GM18867 (cell line): ENCODE results near the gene CDKL1.
"Not testable (repeated sequence)": the region's sequence is repeated elsewhere in the genome, so short reads cannot be mapped to it uniquely, and the experiment has no call there.

Experiments
- ATAC-seq: cut with Tn5 transposase; IDR thresholded peaks from one replicate; pipeline ENCODE4 v1.9.1; 2021; ENCODE audit warnings: mild to moderate bottlenecking, moderate library complexity; ENCODE audit not compliant: unreplicated experiment

CDKL1 gene

GRCh38 chr14:50388256-50388931 lies 8.3 kb downstream of the CDKL1 start:
- ATAC-seq = no peak

DNA sequence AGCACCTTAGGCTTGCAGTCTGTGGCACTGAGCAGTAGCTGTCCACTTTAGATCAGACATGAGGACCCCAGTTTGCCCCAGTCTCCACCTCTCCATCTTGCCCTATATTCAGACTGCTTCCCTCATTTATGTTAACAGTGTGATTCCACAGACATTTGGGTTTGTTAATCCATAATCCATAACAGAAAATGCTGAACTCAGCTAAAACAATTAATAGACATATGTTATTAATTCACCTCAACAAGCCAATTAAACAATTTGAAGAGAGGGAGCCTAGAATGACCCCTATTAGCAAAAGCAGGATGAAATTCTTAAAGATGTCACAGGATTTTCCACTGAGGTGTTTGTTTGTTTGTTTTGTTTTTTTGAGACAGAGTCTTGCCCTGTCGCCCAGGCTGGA lies 9.1 kb downstream of the CDKL1 start:
- no peak for ATAC-seq

- no peak for ATAC-seq
These were observed 13.0 kb downstream of the CDKL1 start for GRCh38 chr14:50383618-50384225.

DNA sequence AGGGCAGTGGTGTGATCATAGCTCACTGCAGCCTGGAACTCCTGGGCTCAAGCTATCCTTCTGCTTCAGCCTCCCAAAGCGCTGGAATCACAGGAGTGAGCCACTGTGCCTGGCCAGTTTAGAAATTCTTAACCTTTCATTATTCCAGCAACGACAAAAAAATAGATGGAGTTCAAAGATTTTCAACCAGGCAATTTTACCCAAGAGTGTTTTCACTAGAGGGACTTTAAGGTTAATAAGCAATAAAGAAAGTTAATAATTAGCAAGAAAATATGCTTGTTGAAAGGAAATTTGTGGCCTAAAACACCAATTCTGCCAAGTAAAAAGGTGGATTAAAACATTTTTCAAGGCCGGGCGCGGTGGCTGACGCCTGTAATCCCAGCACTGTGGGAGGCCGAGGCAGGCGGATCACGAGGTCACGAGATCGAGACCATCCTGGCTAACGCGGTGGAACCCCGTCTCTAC lies 14.8 kb downstream of the CDKL1 start:
- no peak for ATAC-seq

- no peak for ATAC-seq
These were observed 15.7 kb downstream of the CDKL1 start for GRCh38 chr14:50381008-50381407.

DNA sequence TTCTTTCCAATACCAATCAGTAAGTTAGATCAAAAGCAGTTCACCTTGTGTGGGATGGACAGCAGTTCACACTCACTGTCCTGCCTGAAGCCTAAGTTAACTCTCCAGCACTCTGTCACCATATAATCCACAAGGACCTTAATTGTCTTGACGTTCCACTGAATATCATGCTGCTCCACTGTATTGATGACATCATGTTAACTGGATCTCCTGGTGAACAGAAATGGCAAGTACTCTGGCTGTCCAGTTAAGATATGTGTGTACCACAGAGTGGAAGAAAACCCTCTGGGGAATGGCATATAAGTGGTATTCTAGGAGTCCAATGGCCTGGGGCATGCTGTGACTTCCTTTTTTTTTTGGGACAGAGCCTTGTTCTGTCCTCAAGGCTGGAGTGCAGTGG lies 16.2 kb downstream of the CDKL1 start:
- ATAC-seq = no peak

DNA sequence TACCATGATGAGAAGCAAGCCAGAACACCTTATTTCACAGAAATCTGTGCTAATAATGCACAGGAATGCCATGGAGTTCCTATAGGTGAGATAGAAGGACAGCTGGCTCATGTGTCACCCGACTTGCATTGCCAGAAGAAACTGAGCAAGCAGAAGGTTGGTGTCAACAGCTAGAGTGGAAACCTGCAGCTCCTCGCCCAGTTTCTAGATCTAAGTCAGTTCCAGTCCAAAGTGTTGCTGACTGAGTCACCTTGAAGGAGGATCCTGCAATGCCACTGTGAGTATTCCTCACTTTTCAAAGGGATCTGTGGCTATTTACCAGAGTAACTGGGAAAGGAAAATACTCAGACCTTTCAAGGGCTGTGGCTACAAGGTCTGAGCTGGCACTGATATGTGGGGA lies 17.1 kb downstream of the CDKL1 start:
- ATAC-seq = no peak

- no peak for ATAC-seq
These were observed 19.1 kb downstream of the CDKL1 start for GRCh38 chr14:50377550-50378085.

GRCh38 chr14:50375760-50376159 lies 20.9 kb downstream of the CDKL1 start:
- ATAC-seq = no peak

GRCh38 chr14:50373959-50374358 lies 22.7 kb downstream of the CDKL1 start:
- no peak for ATAC-seq

GRCh38 chr14:50371546-50371945 lies 25.1 kb downstream of the CDKL1 start:
- ATAC-seq = no peak

DNA sequence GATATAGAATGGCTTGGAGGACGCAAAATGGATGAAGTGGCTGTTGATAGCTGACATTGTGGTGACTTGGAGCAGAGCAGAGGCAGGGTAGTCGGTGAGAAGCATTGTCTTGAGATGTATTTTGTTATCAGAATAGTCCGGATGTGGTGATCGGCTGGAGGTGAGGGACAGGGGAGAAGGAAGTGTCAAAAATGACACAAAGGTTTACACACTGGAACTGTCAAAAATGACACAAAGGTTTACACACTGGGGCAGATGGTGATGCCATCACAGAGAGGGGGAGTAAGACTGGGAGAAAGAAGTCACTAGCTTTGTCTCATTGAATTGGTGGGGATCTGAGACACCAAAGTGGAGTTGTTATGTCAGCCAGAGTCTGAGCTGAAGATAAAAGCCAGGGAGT lies 30.1 kb downstream of the CDKL1 start:
- ATAC-seq = no peak

DNA sequence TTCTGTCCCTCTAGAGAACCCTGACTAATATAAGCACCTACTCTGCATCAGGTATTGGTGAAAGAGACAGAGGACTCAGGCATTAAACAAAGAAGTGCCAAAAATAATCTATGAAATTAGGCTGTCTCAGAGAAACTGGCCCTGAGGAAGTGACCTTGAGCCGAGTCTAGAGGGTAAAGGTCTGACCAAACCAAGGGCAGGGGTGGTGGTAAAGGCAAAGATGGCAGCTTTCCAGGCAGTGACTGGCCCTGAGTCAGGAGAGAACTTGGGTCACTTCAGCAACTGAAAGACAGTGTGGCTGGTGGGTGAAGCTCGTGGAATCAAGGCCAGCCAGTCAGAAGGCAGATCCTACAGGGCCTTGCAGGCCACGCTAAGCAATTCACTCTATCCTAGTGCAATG lies 30.6 kb downstream of the CDKL1 start:
- ATAC-seq = no peak

DNA sequence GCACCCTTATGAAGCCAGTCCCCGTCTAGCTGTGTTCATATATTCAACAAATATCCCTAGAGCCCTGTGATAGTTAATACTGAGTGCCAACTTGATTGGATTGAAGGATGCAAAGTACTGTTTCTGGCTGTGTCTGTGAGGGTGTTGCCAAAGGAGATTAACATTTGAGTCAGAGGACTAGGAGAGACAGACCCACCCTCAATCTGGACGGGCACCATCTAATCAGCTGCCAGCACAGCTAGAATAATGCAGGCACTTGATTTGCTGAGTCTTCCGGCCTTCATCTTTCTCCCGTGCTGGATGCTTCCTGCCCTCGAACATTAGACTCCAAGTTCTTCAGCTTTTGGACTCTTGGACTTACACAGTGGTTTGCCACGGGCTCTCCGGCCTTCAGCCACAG lies 31.1 kb downstream of the CDKL1 start:
- not testable (repeated sequence) for ATAC-seq

DNA sequence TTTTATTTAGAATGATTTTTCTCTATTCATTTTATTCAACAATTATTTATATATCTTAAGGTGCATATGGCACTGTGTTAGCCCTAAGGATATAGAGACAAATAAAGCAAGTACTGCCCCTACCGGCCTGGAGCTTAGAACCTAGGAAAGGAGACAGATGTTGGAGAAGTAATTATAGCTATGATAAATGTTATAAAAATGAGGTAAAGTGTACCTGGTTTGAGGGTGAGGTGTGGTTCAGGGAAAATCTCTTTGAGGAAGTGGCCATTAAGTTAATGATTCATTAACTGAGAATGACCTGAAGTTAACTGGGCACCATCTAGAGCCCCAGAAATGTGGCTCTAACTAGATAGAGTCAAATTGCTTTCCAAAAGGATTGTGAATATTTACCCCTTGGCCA lies 31.9 kb downstream of the CDKL1 start:
- no peak for ATAC-seq

DNA sequence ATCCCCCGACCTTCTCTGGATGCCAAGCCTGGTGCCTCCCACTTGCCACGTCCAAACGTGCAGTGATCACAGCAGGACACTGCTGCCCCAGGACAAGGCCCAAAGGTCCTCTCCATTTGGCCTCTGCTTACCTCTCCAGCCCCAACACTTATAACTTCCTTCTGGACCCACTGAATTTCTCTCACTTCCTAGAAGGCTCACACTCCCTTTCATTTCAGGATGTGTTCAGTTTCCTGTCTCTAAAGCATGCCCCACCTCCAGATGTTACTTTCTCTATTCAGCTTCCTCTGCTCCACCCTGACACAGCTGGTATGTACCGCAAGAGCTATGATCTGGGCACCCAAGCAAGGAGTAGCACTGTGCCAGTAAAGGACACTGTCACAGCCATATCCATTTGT lies 33.0 kb downstream of the CDKL1 start:
- peak; percentile 98 for ATAC-seq

- ATAC-seq = peak; percentile 23
These were observed 33.6 kb downstream of the CDKL1 start for GRCh38 chr14:50362764-50363713.

DNA sequence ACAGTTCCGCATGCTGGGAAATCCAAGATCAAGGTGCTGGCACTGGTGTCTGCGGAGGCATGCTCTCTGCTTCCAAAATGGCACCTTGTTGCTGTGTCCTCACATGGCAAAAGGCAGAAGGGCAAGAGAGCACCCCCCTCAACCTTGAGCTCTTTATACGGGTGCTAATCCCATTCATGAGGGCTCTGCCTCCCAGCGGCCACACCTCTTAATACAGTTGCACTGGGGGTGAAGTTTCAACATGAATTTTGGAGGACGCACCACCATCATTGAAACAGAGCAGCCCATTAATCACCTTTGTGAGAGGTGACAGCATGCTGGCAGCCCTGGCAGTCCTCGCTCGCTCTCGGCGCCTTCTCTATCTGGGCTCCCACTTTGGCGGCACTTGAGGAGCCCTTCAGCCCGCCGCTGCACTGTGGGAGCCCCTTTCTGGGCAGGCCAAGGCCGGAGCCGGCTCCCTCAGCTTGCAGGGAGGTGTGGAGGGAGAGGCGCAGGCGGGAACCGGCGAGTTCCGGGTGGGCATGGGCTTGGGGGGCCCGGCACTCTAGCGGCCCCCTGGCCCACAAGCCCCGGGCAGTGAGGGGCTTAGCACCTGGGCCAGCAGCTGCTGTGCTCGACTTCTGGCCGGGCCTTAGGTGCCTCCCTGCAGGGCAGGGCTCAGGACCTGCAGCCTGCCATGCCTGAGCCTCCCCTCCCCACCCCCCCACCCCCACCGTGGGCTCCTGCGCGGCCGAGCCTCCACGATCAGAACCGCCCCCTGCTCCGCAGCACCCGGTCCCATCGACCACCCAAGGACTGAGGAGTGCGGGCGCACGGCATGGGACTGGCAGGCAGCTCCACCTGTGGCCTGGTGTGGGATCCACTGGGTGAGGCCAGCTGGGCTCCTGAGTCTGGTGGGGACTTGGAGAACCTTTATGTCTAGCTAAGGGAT lies 34.9 kb downstream of the CDKL1 start:
- not testable (repeated sequence) for ATAC-seq

DNA sequence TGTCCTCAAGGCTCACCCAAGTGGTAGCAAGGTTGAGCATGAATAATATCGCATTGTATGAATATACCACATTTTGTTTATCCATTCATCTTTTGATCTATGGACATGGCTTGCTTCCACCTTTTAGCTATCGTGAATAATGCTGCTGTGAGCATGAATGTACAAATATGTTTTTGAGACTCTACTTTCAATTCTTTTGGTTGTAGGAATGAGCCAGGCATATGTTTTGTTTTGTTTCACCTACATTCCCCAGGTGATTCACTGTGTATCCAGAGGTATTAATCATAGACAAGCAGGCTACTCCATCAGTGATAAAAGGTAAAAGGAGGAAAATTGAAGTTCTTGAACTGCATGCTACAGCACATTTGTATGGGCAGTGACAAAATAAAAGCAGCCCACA lies 35.8 kb downstream of the CDKL1 start:
- no peak for ATAC-seq

DNA sequence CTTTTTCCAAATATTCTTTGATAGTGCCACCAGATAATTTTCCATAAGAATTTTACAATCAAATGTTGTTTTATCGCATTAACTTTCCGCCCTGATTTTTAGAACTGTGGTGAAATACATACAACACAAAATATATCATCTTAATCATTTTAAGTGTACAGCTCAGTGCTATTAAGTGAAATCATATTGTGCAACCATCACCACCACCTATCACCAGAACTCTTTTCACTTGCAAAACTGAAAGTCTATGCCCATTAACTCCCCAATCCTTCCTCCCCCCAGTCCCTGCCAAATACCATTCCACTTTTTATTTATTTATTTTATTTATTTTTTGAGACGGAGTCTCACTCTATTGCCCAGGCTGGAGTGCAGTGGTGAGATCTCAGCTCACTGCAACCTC lies 36.6 kb downstream of the CDKL1 start:
- no peak for ATAC-seq
